Muscle of arm (tissue), 12 donors: Measurements from ENCODE around the gene SLC52A3. TPM values are rescaled to one million over a fixed set of nuclear protein-coding genes. Genes with fewer than 3 reads are reported as not detected.
"Not testable (repeated sequence)": the region's sequence is repeated elsewhere in the genome, so short reads cannot be mapped to it uniquely, and the experiment has no call there.

ENCODE experiments used
- DNase-seq: peaks from one replicate; pipeline ENCODE4 v3.0.0-alpha.2; 2013
- polyA plus RNA-seq, 12 donors: library from polyadenylated mRNA; unstranded; fragments of 120-200 nt; gene quantifications; one replicate each; pipeline ENCODE4 v1.2.1, GENCODE V29; 2013; ENCODE audit not compliant: insufficient read length in 12 of 12

The SLC52A3 gene
- polyA plus RNA-seq, 12 donors = 0.27 to 1.0 (median 0.41) TPM; not detected in 2

GRCh38 chr20:728256-728944 lies 39.9 kb downstream of the SLC52A3 start:
- peak; percentile 53 for DNase-seq

- DNase-seq = no peak
Observed at GRCh38 chr20:726160-726559, 42.1 kb downstream of the SLC52A3 start.

- no peak for DNase-seq
Observed at GRCh38 chr20:725491-725890, 42.8 kb downstream of the SLC52A3 start.

GRCh38 chr20:724797-725196 lies 43.5 kb downstream of the SLC52A3 start:
- DNase-seq = not testable (repeated sequence)

GRCh38 chr20:723756-724155 lies 44.5 kb downstream of the SLC52A3 start:
- no peak for DNase-seq

GRCh38 chr20:722822-723644 lies 45.3 kb downstream of the SLC52A3 start:
- no peak for DNase-seq

GRCh38 chr20:721876-722275 lies 46.4 kb downstream of the SLC52A3 start:
- no peak for DNase-seq

GRCh38 chr20:719816-720215 lies 48.5 kb downstream of the SLC52A3 start:
- no peak for DNase-seq

- no peak for DNase-seq
Observed at GRCh38 chr20:719068-719467, 49.2 kb downstream of the SLC52A3 start.

GRCh38 chr20:717832-718231 lies 50.5 kb downstream of the SLC52A3 start:
- no peak for DNase-seq

GRCh38 chr20:717271-717670 lies 51.0 kb downstream of the SLC52A3 start:
- no peak for DNase-seq

- no peak for DNase-seq
Observed at GRCh38 chr20:714453-714852, 53.8 kb downstream of the SLC52A3 start.

- DNase-seq = no peak
Observed at GRCh38 chr20:711576-711975, 56.7 kb downstream of the SLC52A3 start.

GRCh38 chr20:710780-711450 lies 57.4 kb downstream of the SLC52A3 start:
- no peak for DNase-seq

Other genes with a start within 250 kb of the SLC52A3 start
- 100 to 1,000 TPM; 108 to 723 (median 125) TPM for gene CSNK2A1, start 224.7 kb downstream of the SLC52A3 start, polyA plus RNA-seq
- 1 to 10 TPM in 10 of 12 donors, not detected in 2; 1.8 to 4.5 (median 3.6) TPM for gene TCF15, start 158.2 kb downstream of the SLC52A3 start, polyA plus RNA-seq
- 10 to 100 TPM in 3 of 12 donors, 1 to 10 TPM in 8, not detected in 1; 5.2 to 13.0 (median 8.3) TPM for gene SRXN1, start 115.3 kb downstream of the SLC52A3 start, polyA plus RNA-seq
- under 1 TPM in 3 of 12 donors, not detected in 9; 0.03 to 0.18 (median 0.08) TPM for gene SCRT2, start 92.7 kb downstream of the SLC52A3 start, polyA plus RNA-seq
- gene FAM110A, start 65.2 kb upstream of the SLC52A3 start, polyA plus RNA-seq = 10 to 100 TPM in 8 of 12 donors, 1 to 10 TPM in 3, not detected in 1; 5.7 to 39.4 (median 11.3) TPM
- gene ANGPT4, start 147.8 kb upstream of the SLC52A3 start, polyA plus RNA-seq = under 1 TPM in 8 of 12 donors, not detected in 4; 0.04 to 0.17 (median 0.09) TPM
- gene RSPO4, start 233.8 kb upstream of the SLC52A3 start, polyA plus RNA-seq = 1 to 10 TPM in 1 of 12 donors, under 1 TPM in 8, not detected in 3; 0.18 to 1.0 (median 0.28) TPM